ENCODE measurements around the gene NANOGP8.
"Not testable (repeated sequence)": the region's sequence is repeated elsewhere in the genome, so short reads cannot be mapped to it uniquely, and the experiment has no call there.

Gene NANOGP8, protein sequence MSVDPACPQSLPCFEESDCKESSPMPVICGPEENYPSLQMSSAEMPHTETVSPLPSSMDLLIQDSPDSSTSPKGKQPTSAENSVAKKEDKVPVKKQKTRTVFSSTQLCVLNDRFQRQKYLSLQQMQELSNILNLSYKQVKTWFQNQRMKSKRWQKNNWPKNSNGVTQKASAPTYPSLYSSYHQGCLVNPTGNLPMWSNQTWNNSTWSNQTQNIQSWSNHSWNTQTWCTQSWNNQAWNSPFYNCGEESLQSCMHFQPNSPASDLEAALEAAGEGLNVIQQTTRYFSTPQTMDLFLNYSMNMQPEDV

DNA sequence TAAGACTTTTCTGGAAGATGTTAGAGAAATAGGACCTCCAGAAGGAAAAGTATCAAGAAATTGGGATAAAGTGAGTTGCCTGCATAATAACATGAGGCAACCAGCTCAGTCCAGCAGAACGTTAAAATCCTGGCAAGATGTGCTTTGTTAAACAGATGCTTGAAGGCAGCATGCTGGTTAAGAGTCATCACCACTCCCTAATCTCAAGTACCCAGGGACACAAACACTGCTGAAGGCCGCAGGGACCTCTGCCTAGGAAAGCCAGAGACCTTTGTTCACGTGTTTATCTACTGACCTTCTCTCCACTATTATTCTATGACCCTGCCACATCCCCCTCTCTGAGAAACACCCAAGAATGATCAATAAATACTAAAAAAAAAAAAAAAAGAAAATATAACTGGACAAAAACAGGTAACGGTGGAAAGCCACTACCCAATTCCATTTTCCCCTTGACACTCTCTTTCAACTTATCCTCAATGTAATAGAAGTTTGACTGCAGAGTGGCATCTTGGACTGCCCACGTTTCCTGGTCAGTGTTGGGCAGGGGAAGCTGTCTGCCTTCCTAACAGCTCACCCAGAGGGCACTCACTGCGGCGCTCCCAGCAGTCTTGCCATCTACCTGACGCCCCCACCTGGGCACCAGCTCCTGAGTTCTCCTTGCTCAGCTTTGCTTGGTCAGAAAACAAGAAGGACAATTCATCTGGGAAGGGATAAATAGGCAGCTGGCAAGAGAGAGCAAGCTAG is at the start of gene NANOGP8:
NANOGP8 (minus strand) TSS at position 120 of the 744 bp plus-strand sequence. CDS start 185 bp downstream, outside the sequence.
- H3K4me3 ChIP-seq (ENCODE audit: low read depth, low read length) = not testable (repeated sequence)

DNA sequence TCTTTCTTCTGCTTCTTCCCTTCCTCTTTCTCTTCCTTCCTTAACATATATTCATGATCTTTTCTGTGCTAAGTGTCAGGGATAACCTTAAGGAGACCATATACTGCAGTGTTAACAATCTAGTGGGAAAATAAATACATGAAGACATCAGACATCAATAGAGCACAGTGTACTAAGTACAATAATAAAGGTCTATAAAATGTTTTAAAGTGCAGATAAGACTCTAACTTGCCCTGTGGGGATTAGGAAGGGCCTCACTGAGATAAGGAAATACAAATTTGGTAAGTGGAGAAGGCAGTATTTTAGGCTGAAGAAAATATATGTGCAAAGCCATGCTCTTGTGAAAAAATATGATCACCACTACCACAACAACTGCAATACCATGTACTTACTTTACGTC is 49.2 kb upstream of the NANOGP8 start:
- H3K4me3 ChIP-seq (ENCODE audit: low read depth, low read length) = no peak overlapping the region
- TF ChIP-seq, protein P1, sequence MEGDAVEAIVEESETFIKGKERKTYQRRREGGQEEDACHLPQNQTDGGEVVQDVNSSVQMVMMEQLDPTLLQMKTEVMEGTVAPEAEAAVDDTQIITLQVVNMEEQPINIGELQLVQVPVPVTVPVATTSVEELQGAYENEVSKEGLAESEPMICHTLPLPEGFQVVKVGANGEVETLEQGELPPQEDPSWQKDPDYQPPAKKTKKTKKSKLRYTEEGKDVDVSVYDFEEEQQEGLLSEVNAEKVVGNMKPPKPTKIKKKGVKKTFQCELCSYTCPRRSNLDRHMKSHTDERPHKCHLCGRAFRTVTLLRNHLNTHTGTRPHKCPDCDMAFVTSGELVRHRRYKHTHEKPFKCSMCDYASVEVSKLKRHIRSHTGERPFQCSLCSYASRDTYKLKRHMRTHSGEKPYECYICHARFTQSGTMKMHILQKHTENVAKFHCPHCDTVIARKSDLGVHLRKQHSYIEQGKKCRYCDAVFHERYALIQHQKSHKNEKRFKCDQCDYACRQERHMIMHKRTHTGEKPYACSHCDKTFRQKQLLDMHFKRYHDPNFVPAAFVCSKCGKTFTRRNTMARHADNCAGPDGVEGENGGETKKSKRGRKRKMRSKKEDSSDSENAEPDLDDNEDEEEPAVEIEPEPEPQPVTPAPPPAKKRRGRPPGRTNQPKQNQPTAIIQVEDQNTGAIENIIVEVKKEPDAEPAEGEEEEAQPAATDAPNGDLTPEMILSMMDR (IDR thresholded peaks at IDR 0.05; ENCODE audit: low read depth, low read length) = no peak

DNA sequence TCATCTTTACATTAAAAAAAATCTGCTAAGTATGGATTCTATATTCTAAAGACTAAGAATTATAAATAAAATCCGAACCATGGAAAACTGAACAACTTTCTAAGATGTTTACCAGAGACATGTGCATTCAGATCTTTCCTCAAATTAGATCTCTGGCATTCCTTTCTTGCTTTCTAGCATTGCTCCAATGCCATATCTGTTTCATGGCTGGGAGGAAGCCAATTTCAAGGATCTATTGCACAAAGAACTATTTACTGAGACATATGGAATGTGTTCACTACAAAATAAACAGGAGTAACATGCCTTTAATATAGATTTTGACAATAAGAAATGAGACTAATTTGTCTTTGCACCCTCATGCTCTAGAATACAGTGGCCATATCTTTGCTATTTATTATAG is 45.1 kb upstream of the NANOGP8 start:
- H3K4me3 ChIP-seq (ENCODE audit: low read depth, low read length) = no peak overlapping the region
- TF ChIP-seq, protein P1 (IDR thresholded peaks at IDR 0.05; ENCODE audit: low read depth, low read length) = no peak

DNA sequence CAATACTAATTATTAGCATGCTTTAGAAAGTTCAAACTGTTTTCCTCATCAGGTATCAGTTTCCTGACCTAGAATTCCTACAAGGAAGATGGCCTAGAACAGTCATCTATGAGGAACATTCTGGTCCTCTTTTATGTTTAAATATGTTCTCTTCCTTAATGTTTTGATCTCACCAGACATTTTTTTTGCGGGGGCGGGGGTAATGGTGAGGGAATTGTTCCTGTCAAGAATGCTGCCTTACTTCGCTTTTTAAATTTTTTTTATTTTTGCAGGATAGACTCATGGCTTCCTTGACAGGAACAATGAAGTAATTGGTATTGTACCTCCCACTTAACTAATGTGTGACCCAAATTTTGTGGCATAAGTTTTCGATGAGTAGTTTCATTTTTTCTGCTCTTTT is 44.3 kb upstream of the NANOGP8 start:
- no peak overlapping the region for H3K4me3 ChIP-seq (ENCODE audit: low read depth, low read length)
- TF ChIP-seq, protein P1 (IDR thresholded peaks at IDR 0.05; ENCODE audit: low read depth, low read length) = no peak

DNA sequence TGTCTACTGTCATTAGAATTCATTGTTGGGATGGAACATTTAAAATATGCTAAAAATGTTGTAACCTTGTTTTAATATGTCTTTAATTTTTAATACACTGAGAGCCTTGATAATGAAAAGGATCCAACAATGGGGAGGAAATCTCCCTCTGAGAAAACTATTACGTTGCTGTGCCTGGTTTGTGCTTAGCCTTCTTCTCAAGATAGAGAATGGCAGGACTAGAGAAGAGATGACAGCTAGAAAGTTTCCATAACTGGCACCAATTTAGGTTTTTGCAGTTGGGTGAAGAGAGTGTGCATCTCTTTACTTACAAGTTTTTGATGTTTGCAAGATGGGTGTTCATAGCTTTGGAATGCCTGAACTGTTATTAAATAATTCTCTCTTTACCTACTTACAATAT is 42.6 kb upstream of the NANOGP8 start:
- TF ChIP-seq, protein P1 (IDR thresholded peaks at IDR 0.05; ENCODE audit: low read depth, low read length) = no peak
- no peak overlapping the region for H3K4me3 ChIP-seq (ENCODE audit: low read depth, low read length)

DNA sequence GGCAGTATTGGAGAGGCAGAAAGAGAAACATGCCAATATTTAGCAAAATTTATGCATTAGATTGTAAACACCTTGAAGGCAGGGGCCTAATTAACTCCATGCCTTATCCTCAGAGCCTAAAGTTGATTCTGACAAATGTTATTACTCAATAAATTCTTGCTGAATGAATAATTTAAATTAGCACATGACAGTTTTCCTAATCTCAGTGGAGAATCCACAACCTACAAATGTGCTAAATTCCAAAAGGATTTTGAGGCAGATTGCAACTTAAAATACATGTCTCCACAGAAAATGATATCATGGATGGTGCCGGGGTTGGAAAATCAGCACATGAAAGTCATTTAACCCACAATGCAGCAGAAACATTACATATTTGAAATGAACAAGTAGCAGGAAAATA is 41.1 kb upstream of the NANOGP8 start:
- TF ChIP-seq, protein P1 (IDR thresholded peaks at IDR 0.05; ENCODE audit: low read depth, low read length) = no peak
- H3K4me3 ChIP-seq (ENCODE audit: low read depth, low read length) = no peak overlapping the region

DNA sequence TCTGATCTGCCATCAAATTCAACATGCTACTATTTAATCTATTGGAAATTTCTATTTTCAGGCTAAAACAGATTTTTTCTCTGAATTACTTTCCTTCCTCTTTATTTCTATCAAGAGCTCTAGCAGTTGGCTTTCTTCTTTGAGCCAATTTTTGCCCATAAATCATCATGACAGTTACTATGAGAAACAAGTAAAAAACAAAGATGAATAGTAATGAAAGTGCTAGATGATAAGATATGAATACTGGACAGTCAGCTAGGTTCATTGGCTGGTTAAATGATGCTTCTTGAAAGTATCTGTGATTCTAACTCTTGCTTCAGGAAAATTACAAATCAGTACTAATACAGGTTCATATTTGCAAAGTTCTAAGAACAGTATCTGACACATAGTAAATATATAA is 38.6 kb upstream of the NANOGP8 start:
- TF ChIP-seq, protein P1 (IDR thresholded peaks at IDR 0.05; ENCODE audit: low read depth, low read length) = no peak
- H3K4me3 ChIP-seq (ENCODE audit: low read depth, low read length) = no peak overlapping the region

Measured in WI38 (cell line).